PFSK-1 (cell line): ENCODE results near the gene FAAP20.
A peak's percentile ranks its signal among the peaks of the same experiment; 100 is the strongest.

Experiments
- FOXP2 ChIP-seq: optimal IDR thresholded peaks from 2 replicates; pipeline ENCODE3; 2011; ENCODE audit warnings: borderline replicate concordance, control low read depth, inconsistent platforms; ENCODE audit not compliant: insufficient read depth; ENCODE audit errors: extremely low read length, extremely low read depth
- POLR2AphosphoS5 ChIP-seq: IDR thresholded peaks from 2 replicates; pipeline ENCODE4 v1.6.1; 2012; ENCODE audit warnings: low read depth, mild to moderate bottlenecking, control low read depth, low read length, moderate library complexity
- REST ChIP-seq, 2 experiments: IDR thresholded peaks; 2 replicates each; pipeline versions ENCODE4 v1.6.1 to v1.8.0; 2011 to 2012; ENCODE audit warnings: low read depth in 2 of 2, low read length in 2 of 2, control low read depth in 1 of 2, inconsistent platforms in 1 of 2, mild to moderate bottlenecking in 1 of 2, moderate library complexity in 1 of 2; ENCODE audit not compliant: insufficient read depth in 1 of 2
- SIN3A ChIP-seq: IDR thresholded peaks from 2 replicates; pipeline ENCODE4 v1.6.1; 2012; ENCODE audit warnings: mild to moderate bottlenecking, low read length, moderate library complexity, borderline replicate concordance; ENCODE audit not compliant: insufficient read depth
- TAF1 ChIP-seq: IDR thresholded peaks from 2 replicates; pipeline ENCODE4 v1.6.1; 2012; ENCODE audit warnings: low read length, control low read depth, borderline replicate concordance; ENCODE audit not compliant: insufficient read depth

The FAAP20 gene

GRCh38 chr1:2196901-2197638, 2.5 kb upstream of the FAAP20 start:
- no peak for TF ChIP-seq FOXP2
- TF ChIP-seq TAF1, result no peak
- no peak for TF ChIP-seq REST (IDR thresholded peaks at IDR 0.05; ENCODE audit: insufficient read depth in 1 of 2, low read depth in 2 of 2, low read length in 2 of 2)
- no peak for TF ChIP-seq SIN3A
- no peak for TF ChIP-seq POLR2AphosphoS5

- TF ChIP-seq TAF1 (no peak), SIN3A (no peak), REST (IDR thresholded peaks at IDR 0.05; ENCODE audit: insufficient read depth in 1 of 2, low read depth in 2 of 2, low read length in 2 of 2) (no peak), FOXP2 (no peak), POLR2AphosphoS5 (no peak)
Observed at GRCh38 chr1:2195785-2196184, 1.2 kb upstream of the FAAP20 start.

- TF ChIP-seq SIN3A (no peak), FOXP2 (no peak), REST (IDR thresholded peaks at IDR 0.05; ENCODE audit: insufficient read depth in 1 of 2, low read depth in 2 of 2, low read length in 2 of 2) (no peak), POLR2AphosphoS5 (peak; percentile 60; the same call in 1 of the 2 replicates), TAF1 (no peak)
Observed at GRCh38 chr1:2194898-2195673, 514 bp upstream of the FAAP20 start.

- TF ChIP-seq TAF1, result no peak
- TF ChIP-seq FOXP2, result no peak
- TF ChIP-seq SIN3A, result no peak
- TF ChIP-seq POLR2AphosphoS5, result no peak
- TF ChIP-seq REST (IDR thresholded peaks at IDR 0.05; ENCODE audit: insufficient read depth in 1 of 2, low read depth in 2 of 2, low read length in 2 of 2), result no peak
Observed at GRCh38 chr1:2193514-2194281, 874 bp downstream of the FAAP20 start.
